Lower leg skin (tissue), 3 donors: Measurements from ENCODE around the gene CACNA1F.

ENCODE experiments used
- CTCF ChIP-seq, 3 donors: fragments of 450-650 bp; IDR thresholded peaks; one replicate each; pipeline ENCODE4 v1.5.1; 2016; ENCODE audit warnings: antibody characterized with exemption in 3 of 3, mild to moderate bottlenecking in 3 of 3, moderate library complexity in 2 of 3
- POLR2A ChIP-seq, 2 donors: fragments of 450-650 bp; IDR thresholded peaks; one replicate each; pipeline ENCODE4 v1.6.1; 2016 to 2017; ENCODE audit warnings: antibody characterized with exemption in 2 of 2, mild to moderate bottlenecking in 1 of 2, moderate library complexity in 1 of 2

- TF ChIP-seq POLR2A (IDR thresholded peaks at IDR 0.05) (no peak), CTCF (IDR thresholded peaks at IDR 0.05) (no peak)
Observed at GRCh38 chrX:49228185-49228584, 5.0 kb downstream of the CACNA1F start.
